GM13976 (cell line): ENCODE measurements around the gene ATP8A1.

ENCODE experiments used
- DNase-seq: peaks from one replicate; pipeline ENCODE4 v3.0.0; 2012; ENCODE audit warnings: low spot score
- CTCF ChIP-seq: IDR thresholded peaks from 2 replicates; pipeline ENCODE4 v1.5.1; 2012; ENCODE audit warnings: borderline replicate concordance, mild to moderate bottlenecking; ENCODE audit not compliant: insufficient read depth; ENCODE audit errors: extremely low read depth, missing control alignments, control extremely low read depth
- in situ Hi-C: fragments of 300-500 bp; cut with MboI; formaldehyde crosslinking; loops from one replicate; pipeline ENCODE4 v1.12.0; 2022; ENCODE audit warnings: low sequenced_read_pairs, mixed read lengths, inconsistent platforms; ENCODE audit not compliant: unreplicated experiment

The ATP8A1 gene

GRCh38 chr4:42510225-42510624, 146.7 kb downstream of the ATP8A1 start:
- DNase-seq, result no peak
- in situ Hi-C loops, result loop anchor here (25.0 kb wide), 1 partner anchor 523 kb away; the partner anchor contains the start of genes DCAF4L1 and SLC30A9
- TF ChIP-seq CTCF, result no peak

GRCh38 chr4:42501624-42502401, 155.1 kb downstream of the ATP8A1 start:
- in situ Hi-C loops, result loop anchor here (25.0 kb wide), 1 partner anchor 515 kb away; the partner anchor contains the start of genes DCAF4L1 and SLC30A9
- TF ChIP-seq CTCF, result no peak
- no peak for DNase-seq

GRCh38 chr4:42498040-42498439, 158.9 kb downstream of the ATP8A1 start:
- in situ Hi-C loops, result no loop called here

GRCh38 chr4:42497142-42497910, 159.6 kb downstream of the ATP8A1 start:
- TF ChIP-seq CTCF, result no peak
- in situ Hi-C loops, result no loop called here
- no peak for DNase-seq

More at GRCh38 chr4:42498040-42498439, 158.9 kb downstream of the ATP8A1 start:
- TF ChIP-seq CTCF, result no peak
- DNase-seq, result no peak

GRCh38 chr4:42492962-42493361, 163.9 kb downstream of the ATP8A1 start:
- TF ChIP-seq CTCF, result no peak
- in situ Hi-C loops, result no loop called here
- no peak for DNase-seq

GRCh38 chr4:42490015-42490414, 166.9 kb downstream of the ATP8A1 start:
- in situ Hi-C loops, result no loop called here
- no peak for TF ChIP-seq CTCF
- DNase-seq, result no peak
